A204.1 (cell line): ENCODE results near the gene CCL4.
"Not testable (repeated sequence)": the region's sequence is repeated elsewhere in the genome, so short reads cannot be mapped to it uniquely, and the experiment has no call there.

Source experiments
- FAIRE-seq: peaks from 2 replicates; lab custom pipeline; 2012; peaks lifted over from hg19 to GRCh38; lab: Jason Lieb, UNC

Gene CCL4

DNA sequence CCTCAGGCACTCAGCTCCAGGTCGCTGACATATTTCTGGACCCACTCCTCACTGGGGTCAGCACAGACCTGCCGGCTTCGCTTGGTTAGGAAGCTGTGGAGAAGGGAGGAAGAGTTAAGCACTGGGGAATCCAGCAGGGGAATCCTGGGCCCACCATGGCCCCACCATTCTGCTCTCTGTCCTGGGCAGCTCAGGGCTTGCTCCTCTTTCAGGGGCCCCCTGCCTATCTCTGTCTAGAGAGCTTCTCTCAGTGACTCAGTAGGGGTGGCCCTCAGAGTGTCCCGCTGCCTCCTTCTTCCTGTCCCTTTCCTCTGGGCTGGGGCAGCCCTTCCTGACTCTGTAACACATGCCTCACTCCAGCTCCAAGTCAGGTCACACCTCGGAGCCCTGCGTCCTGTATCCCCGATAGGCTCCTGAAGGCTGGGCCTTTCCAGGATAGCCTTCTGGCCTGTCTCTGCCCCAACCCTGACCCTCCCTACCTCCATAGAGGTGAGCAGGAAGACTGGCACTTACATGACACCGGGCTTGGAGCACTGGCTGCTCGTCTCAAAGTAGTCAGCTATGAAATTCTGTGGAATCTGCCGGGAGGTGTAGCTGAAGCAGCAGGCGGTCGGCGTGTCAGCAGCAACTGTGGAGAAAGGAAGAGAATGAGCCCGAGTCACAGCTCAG, 14.8 kb upstream of the CCL4 start:
- no peak for FAIRE-seq

GRCh38 chr17:36089339-36089865, 14.2 kb upstream of the CCL4 start:
- FAIRE-seq = no peak

- FAIRE-seq = no peak
Measured at GRCh38 chr17:36089888-36090836, 13.5 kb upstream of the CCL4 start, which contains the start of gene CCL3. Gene CCL3, minus strand, starts transcription at chr17:36090143. Its CDS starts 85 bp downstream, at chr17:36090058.

DNA sequence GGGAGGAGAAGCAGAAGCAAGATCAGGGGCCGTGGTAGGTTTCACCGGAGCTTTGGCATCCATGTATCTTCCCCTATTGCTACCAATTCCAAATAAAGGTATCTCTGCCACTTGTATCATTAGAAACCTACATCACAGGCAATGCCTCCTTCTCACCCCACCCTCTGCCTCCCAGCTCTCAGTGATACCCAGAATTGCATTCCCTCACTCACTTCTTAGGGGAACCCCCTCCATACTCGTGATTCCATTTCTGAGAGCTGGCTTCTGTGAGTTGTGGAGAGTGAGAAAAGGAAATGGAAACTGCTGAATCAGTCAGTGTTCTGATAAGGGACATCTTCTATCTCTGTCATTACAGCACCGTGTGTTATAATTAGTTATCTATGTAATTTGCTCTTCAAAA, 11.4 kb upstream of the CCL4 start:
- no peak for FAIRE-seq

DNA sequence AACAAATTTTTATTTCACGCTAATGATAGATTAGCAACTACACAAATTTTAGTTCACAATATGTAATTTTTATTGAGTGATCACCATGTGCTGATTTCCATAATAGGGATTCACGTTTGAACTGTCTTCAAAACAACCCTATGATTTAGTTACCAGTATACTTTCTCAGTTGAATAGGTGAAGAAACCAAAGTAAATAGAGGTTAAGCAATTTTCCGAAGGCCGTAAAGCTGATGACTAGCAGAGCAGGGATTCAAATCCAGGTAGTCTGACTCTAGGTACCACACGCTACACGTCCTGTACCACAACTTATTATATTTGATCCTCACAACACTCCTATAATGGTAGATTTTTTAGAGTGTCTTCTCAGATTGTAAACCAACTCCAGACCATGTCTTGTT, 10.9 kb upstream of the CCL4 start:
- FAIRE-seq = not testable (repeated sequence)

DNA sequence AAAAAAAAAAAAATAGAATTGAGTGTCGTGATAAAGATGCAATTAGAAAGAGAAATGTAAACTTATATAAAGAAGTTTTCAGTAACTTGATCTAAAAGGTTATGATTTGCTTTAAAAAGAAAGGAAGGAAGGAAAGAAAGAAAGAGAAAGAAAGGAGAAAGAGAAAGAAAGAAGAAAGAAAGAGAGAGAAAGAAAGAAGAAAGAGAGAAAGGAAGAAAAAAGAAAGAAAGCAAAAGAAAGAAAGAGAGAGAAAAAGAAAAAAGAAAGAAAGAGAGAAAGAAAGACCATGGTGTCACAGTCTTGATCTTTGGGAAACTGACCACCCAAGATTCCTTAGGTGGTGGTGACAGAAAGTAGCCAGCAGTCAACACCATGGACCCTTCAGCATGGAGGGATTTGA, 9.4 kb upstream of the CCL4 start:
- no peak for FAIRE-seq

DNA sequence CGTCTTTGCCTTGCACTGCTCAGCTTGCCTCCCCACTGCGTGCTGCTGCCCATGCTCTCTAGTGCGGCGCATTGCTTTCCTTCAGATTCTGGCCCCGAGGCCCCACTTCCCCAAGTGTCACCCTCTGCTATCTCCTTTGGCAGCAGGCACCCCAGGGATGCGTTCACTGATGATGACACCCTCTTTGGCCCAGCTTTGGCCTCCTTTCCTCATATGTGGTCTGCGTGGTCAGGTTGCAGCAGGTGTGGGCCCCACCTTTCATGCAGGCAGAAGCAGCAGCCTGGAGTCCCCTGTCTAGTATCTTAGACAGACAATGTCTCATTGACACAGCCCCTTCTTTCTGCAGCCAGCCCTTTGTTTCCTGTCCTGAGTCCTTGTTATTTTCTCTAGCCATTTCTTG, 8.9 kb upstream of the CCL4 start:
- no peak for FAIRE-seq

DNA sequence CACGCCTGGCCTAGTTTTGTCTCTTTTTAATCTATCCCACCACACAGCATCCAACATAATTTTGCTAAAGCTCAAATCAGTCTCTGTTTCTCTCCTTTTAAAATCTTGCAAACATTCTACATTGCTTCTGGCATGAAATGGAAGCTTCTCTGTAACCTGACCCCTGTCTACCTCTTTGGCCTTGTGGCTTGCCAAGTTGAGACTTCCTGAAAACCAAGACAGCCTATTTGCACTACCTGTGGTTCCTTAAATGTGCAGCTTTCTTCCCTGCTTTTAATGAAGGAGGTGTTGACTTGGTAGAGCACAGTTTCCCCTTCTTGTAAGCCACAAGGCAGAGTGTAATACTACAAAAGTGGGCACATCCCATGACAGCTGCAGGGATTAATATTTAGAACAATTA, 7.6 kb upstream of the CCL4 start:
- FAIRE-seq = no peak

DNA sequence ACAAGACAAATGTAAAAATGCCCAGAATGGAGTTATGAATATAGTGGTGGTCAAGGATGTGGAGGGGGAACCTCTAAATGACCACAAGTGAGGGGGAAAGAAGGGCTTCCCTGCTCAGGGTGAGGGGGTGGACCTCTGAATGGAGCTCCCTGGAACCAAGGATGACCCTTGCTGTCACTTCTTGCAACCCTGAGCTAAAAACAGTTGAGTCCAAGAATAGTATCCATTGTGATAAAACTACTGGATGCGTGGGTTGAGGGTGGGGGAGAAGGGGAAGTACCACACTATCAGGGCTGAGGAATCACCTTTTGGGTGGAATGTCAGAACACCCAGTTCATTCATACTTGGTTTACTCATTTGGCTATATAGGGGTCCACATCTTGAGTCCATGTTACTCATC, 4.6 kb upstream of the CCL4 start:
- FAIRE-seq = not testable (repeated sequence)

- not testable (repeated sequence) for FAIRE-seq
Measured at GRCh38 chr17:36104246-36104645, 619 bp downstream of the CCL4 start.

DNA sequence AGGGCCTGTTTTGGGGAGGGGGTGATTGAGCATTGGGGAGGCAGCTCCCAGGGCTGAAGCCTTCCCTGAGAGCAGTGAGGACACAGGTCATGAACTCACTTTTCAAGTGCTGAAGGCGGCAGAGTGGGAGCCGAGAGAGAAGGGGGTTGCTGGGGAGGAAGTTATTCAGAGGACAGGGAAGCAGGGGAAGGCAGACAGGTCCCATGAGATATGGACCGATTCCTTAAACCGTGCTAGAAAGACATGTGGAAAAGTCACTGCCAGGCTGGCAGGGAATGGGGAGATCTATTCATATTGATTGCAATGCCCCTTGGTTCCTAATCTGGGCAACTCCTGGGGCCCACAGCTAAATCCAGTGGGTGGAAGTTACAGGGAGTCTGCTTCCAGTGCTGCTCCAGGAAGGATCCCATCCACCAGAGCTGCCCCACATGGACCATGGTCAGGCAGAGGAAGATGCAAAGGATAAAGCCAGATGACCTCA, 1.1 kb downstream of the CCL4 start:
- FAIRE-seq = no peak

- FAIRE-seq = no peak
Measured at GRCh38 chr17:36105781-36106492, 2.3 kb downstream of the CCL4 start.

DNA sequence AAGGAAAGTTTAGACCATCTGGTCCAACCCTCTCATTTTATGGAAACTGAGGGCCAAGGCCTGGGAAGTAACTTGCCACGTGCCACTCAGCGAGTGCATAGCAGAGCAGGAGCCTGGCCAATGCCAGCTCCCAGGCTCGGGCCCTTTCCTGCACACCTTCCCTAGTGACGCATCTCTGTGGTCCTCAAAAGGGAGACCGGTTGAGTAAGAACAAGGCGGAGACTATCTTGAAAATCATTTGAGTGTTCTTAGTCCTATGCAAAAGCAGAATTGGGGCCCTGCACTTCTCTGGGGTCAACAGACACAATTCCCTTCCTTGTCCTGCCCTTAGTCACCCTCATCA, 2.8 kb downstream of the CCL4 start:
- FAIRE-seq = no peak

GRCh38 chr17:36107660-36108059, 4.0 kb downstream of the CCL4 start:
- no peak for FAIRE-seq

DNA sequence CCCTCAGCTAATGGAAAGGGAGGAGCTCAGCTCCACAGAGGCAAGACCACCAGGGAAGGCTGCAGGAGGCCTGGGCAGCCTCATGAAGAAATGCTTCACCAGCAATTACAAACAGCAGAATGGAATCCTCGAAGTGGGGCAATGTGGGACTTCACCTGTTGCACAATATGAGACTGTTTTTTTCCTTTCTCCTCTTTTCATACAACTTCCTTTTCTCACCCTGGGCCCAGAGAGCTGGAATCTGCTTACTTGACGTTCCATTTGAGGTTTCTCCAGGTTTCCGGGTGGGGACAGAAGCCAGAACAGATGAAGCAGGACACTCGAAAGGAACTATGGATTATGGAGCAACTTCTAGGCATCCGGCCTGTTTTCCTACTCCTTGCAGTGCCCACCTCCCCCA, 4.6 kb downstream of the CCL4 start:
- FAIRE-seq = not testable (repeated sequence)

DNA sequence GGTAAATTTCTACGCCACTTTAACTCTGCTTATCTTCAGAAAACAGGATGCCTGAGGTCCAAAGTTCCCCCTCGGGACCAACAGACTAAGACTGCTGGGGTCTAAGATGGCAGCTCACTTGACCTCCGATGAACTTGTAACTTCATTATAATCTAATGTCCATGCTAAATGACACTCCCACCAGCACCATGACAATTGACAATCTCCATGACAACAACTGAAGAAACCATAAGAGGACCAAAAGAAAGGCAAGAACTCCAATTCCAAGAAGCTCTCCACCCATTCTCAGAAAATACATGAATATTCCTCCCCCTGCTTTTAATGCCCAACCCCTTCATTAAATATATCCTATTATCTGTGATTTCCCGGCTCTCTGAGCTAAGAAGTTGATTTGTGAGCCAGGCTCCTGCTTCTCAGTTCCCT, 7.5 kb downstream of the CCL4 start:
- no peak for FAIRE-seq

- FAIRE-seq = no peak
Measured at GRCh38 chr17:36112572-36112971, 8.9 kb downstream of the CCL4 start.

GRCh38 chr17:36113131-36113530, 9.5 kb downstream of the CCL4 start:
- not testable (repeated sequence) for FAIRE-seq

- not testable (repeated sequence) for FAIRE-seq
Measured at GRCh38 chr17:36114971-36115648, 11.5 kb downstream of the CCL4 start.

- not testable (repeated sequence) for FAIRE-seq
Measured at GRCh38 chr17:36115649-36115977, 12.0 kb downstream of the CCL4 start.

DNA sequence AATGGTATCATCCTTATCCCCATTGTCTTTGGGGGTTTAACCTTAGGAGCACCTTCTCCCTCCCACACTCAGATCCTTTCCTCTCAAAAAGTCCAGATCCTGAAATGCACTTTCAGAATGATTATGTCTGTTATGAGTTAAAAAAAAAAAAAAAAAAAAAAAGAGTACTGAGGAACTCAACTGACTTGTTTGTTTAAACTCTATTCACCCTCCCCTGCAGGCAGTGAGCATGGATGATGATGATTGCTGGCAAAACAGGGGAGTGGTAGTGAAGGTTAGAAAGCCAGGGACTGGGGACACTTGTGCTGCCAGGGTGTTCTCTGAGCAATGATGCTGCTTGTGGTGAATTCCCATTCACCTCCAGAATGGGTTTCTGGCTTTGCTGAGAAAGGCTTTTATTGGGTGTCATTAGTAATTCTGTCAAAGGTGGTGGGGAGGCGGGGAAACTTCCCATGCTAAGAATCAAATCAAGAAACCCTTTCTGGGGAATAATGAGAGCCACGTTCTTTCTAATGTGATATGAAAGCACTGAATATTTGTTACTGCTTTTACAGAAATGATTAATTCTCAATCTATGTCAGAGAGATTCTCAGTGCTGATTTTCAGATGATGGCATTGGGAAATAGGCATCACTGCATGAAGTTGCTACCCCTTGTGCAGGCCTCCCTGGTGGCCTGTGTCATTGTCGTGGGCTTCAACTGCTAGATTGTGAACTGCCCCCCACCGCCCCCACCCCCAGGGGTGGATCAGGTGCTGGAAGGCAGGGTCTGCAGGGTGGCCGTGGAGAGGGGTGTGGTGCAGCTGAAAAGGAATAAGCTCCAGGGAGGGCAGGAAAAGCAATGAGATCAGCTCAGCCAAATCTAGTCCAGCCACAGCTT, 14.1 kb downstream of the CCL4 start:
- FAIRE-seq = no peak
